Measurements from ENCODE around the gene PITPNC1. TPM values are rescaled to one million over a fixed set of nuclear protein-coding genes. Genes with fewer than 3 reads are reported as not detected.
A peak's percentile ranks its signal among the peaks of the same experiment; 100 is the strongest.

Gene PITPNC1
- total RNA-seq, 1 experiment from 2014 or later: 37.5 TPM

- H4K20me1 ChIP-seq (ENCODE audit: control insufficient read depth, insufficient read depth, insufficient read length): no peaks in the 10 kb centered on the region
- no peak overlapping the region for H3K18ac ChIP-seq (ENCODE audit: insufficient read length, low read depth, low read length)
- H3K27me3 Mint-ChIP-seq (ENCODE audit: low read depth): no peaks in the 10 kb centered on the region
- no peak overlapping the region for H2BK5ac ChIP-seq (ENCODE audit: insufficient read length, low read length)
- no peak for TF ChIP-seq CTCF (conservative IDR thresholded peaks at IDR 0.05)
- H3K4me1 ChIP-seq (ENCODE audit: insufficient read depth, low read length): no peaks in the 10 kb centered on the region
- no peak overlapping the region for H3K56ac ChIP-seq (ENCODE audit: insufficient read length, low read depth, low read length)
- no peaks in the 10 kb centered on the region for H3K27me3 ChIP-seq (ENCODE audit: insufficient read depth, low read length)
- H4K5ac ChIP-seq (ENCODE audit: insufficient read length, low read depth, low read length): no peak overlapping the region
- peak overlapping the region in 1 of 3 experiments; percentile 83; a peak in 1 of 7 replicates for H3K27ac Mint-ChIP-seq
- H3K4me2 ChIP-seq (ENCODE audit: insufficient read depth, insufficient read length, low read length): no peak overlapping the region
- H3K27ac ChIP-seq (ENCODE audit: insufficient read length, low read depth, low read length): no peak overlapping the region
- no peak overlapping the region for H4K8ac ChIP-seq (replicated peaks; ENCODE audit: insufficient read length, low read depth, low read length)
- H2AFZ ChIP-seq (ENCODE audit: low read length): no peak overlapping the region
- no peak overlapping the region for H2BK120ac ChIP-seq (ENCODE audit: low read depth, low read length, poor library complexity, severe bottlenecking)
- H3K36me3 Mint-ChIP-seq (ENCODE audit: insufficient read depth in 1 of 3, low read depth in 3 of 3): no peaks in the 10 kb centered on the region
- no peaks in the 10 kb centered on the region for H3K9me3 ChIP-seq (ENCODE audit: control insufficient read depth, low read depth, low read length)
- no peak overlapping the region for H2BK12ac ChIP-seq (ENCODE audit: insufficient read length, low read depth, low read length)
- H2AK5ac ChIP-seq (ENCODE audit: insufficient read length, low read length): no peak overlapping the region
- no peak overlapping the region for H4K91ac ChIP-seq (ENCODE audit: insufficient read length, low read depth, low read length)
- H3K79me1 ChIP-seq (ENCODE audit: insufficient read depth, low read depth, low read length, poor library complexity, severe bottlenecking): no peaks in the 10 kb centered on the region
- no peaks in the 10 kb centered on the region for H3K79me2 ChIP-seq (ENCODE audit: insufficient read depth, low read length)
- no peaks in the 10 kb centered on the region for H3K23me2 ChIP-seq (ENCODE audit: insufficient read length, low read depth, low read length, poor library complexity, severe bottlenecking)
- no peak overlapping the region for H3K9ac ChIP-seq (ENCODE audit: extremely low read depth, insufficient read length, low read length)
- H3K14ac ChIP-seq (ENCODE audit: insufficient read depth, low read length): no peak overlapping the region
- H3K4me1 Mint-ChIP-seq: 0 out of 4 replicates have a peak, but pooled peaks cover 3 to 5% of the 10 kb centered on the region in 2 experiments
- no peak overlapping the region for H3K23ac ChIP-seq (ENCODE audit: insufficient read length, low read depth, low read length)
- no CpG with 5 or more reads among the region's 9 CpGs for WGBS (ENCODE audit: extremely low coverage, insufficient read length, low lambda C conversion rate)
- H2BK20ac ChIP-seq (ENCODE audit: low read depth, low read length, poor library complexity, severe bottlenecking): no peak overlapping the region
- no peak for DNase-seq
- H2BK15ac ChIP-seq (ENCODE audit: low read depth, low read length): no peak overlapping the region
- no peaks in the 10 kb centered on the region for H3K9me3 Mint-ChIP-seq
- H3K4me3 Mint-ChIP-seq: no peak overlapping the region
- no peak overlapping the region for H3K4ac ChIP-seq (ENCODE audit: low read depth, low read length)
- H3T11ph ChIP-seq (ENCODE audit: low read length): no peak overlapping the region
Observed at GRCh38 chr17:67619555-67619954, 242.5 kb downstream of the PITPNC1 start.

All from H9 (cell line).